Neutrophil (primary cell): ENCODE measurements around the gene COL2A1.

Experiments used
- H3K27ac ChIP-seq: fragments of 200-600 bp; sonication (generic); 2 replicates; pipeline ENCODE4 v1.5.1; 2016; ENCODE audit warnings: mild to moderate bottlenecking, moderate library complexity
- H3K27me3 ChIP-seq: fragments of 200-600 bp; sonication (generic); 2 replicates; pipeline ENCODE4 v1.6.0; 2016; ENCODE audit warnings: mild to moderate bottlenecking
- H3K36me3 ChIP-seq: fragments of 200-600 bp; sonication (generic); 2 replicates; pipeline ENCODE4 v1.5.1; 2017
- H3K4me1 ChIP-seq, 2 experiments: fragments of 200-600 bp in 1 of 2; sonication (generic) in 1 of 2; 1 replicate in 1 of 2; 2 replicates in 1 of 2; pipeline versions ENCODE4 v1.5.1 to v1.6.1; 2013 to 2016; ENCODE audit warnings: low read depth in 1 of 2, low read length in 1 of 2, mild to moderate bottlenecking in 1 of 2, moderate library complexity in 1 of 2; ENCODE audit not compliant: control insufficient read depth in 1 of 2, insufficient read depth in 1 of 2
- H3K4me3 ChIP-seq, 2 experiments: fragments of 200-600 bp in 1 of 2; sonication (generic) in 1 of 2; 1 replicate in 1 of 2; 2 replicates in 1 of 2; pipeline ENCODE4 v1.5.1; 2013 to 2016; ENCODE audit warnings: low read depth in 1 of 2, low read length in 1 of 2, mild to moderate bottlenecking in 1 of 2, moderate library complexity in 1 of 2
- H3K9me3 ChIP-seq: fragments of 200-600 bp; sonication (generic); 2 replicates; pipeline ENCODE4 v1.5.1; 2016
- CTCF ChIP-seq: fragments of 200-600 bp; sonication (generic); IDR thresholded peaks from 2 replicates; pipeline ENCODE4 v1.5.1; 2016; ENCODE audit warnings: antibody characterized with exemption

Gene COL2A1

GRCh38 chr12:47991106-47992061, 12.9 kb downstream of the COL2A1 start:
- Histone ChIP-seq H3K27me3 (peaks cover 59% of the 10 kb centered on the region), H3K9me3 (no peaks in the 10 kb centered on the region), H3K27ac (no peak overlapping the region), H3K4me3 (no peak overlapping the region), H3K36me3 (no peaks in the 10 kb centered on the region), H3K4me1 (peaks cover 0 to 4% of the 10 kb centered on the region in 2 experiments)
- no peak for TF ChIP-seq CTCF

GRCh38 chr12:47990351-47991105, 13.7 kb downstream of the COL2A1 start:
- H3K36me3 ChIP-seq = no peaks in the 10 kb centered on the region
- no peak overlapping the region for H3K27ac ChIP-seq
- H3K4me3 ChIP-seq = no peak overlapping the region
- TF ChIP-seq CTCF = no peak
- H3K4me1 ChIP-seq = peaks cover 0 to 4% of the 10 kb centered on the region in 2 experiments
- no peaks in the 10 kb centered on the region for H3K9me3 ChIP-seq
- H3K27me3 ChIP-seq = peaks cover 51% of the 10 kb centered on the region

GRCh38 chr12:47989666-47990065, 14.6 kb downstream of the COL2A1 start:
- TF ChIP-seq CTCF = no peak
- no peaks in the 10 kb centered on the region for H3K9me3 ChIP-seq
- peaks cover 0 to 4% of the 10 kb centered on the region in 2 experiments for H3K4me1 ChIP-seq
- H3K27ac ChIP-seq = no peak overlapping the region
- no peak overlapping the region for H3K4me3 ChIP-seq
- H3K36me3 ChIP-seq = no peaks in the 10 kb centered on the region
- H3K27me3 ChIP-seq = peaks cover 45% of the 10 kb centered on the region

- Histone ChIP-seq H3K27me3 (peaks cover 39% of the 10 kb centered on the region), H3K9me3 (no peaks in the 10 kb centered on the region), H3K36me3 (no peaks in the 10 kb centered on the region), H3K27ac (no peak overlapping the region), H3K4me1 (peaks cover 0 to 4% of the 10 kb centered on the region in 2 experiments), H3K4me3 (no peak overlapping the region)
- no peak for TF ChIP-seq CTCF
Measured at GRCh38 chr12:47989023-47989417, 15.3 kb downstream of the COL2A1 start.

- no peak for TF ChIP-seq CTCF
- H3K36me3 ChIP-seq = no peaks in the 10 kb centered on the region
- H3K4me3 ChIP-seq = no peak overlapping the region
- no peaks in the 10 kb centered on the region for H3K9me3 ChIP-seq
- H3K4me1 ChIP-seq = peaks cover 0 to 4% of the 10 kb centered on the region in 2 experiments
- H3K27me3 ChIP-seq = peaks cover 32% of the 10 kb centered on the region
- H3K27ac ChIP-seq = no peak overlapping the region
Measured at GRCh38 chr12:47988073-47989022, 15.9 kb downstream of the COL2A1 start.
